Astrocyte (in vitro differentiated cells and primary cell): Measurements from ENCODE around the gene C2orf80. TPM values are rescaled to one million over a fixed set of nuclear protein-coding genes. Genes with fewer than 3 reads are reported as not detected.

Experiments used
- DNase-seq: peaks from one replicate; pipeline ENCODE4 v3.0.0-alpha.2; 2010; ENCODE audit warnings: low read depth
- FAIRE-seq: peaks from 2 replicates; lab custom pipeline; 2011; peaks lifted over from hg19 to GRCh38; lab: Jason Lieb, UNC
- H2AFZ ChIP-seq: 2 replicates; pipeline ENCODE4 v1.6.0; 2012; ENCODE audit warnings: low read depth, low read length, inconsistent platforms
- H3K27ac ChIP-seq: 2 replicates; pipeline ENCODE4 v1.5.1; 2011; ENCODE audit warnings: low read depth, low read length, inconsistent platforms
- H3K27me3 ChIP-seq: 2 replicates; pipeline ENCODE4 v1.6.0; 2011; ENCODE audit warnings: low read length, inconsistent platforms; ENCODE audit not compliant: insufficient read depth
- H3K36me3 ChIP-seq: 2 replicates; pipeline ENCODE4 v1.5.1; 2011; ENCODE audit warnings: low read length, inconsistent platforms; ENCODE audit not compliant: insufficient read depth
- H3K4me1 ChIP-seq: 2 replicates; pipeline ENCODE4 v1.5.1; 2011; ENCODE audit warnings: low read length, inconsistent platforms; ENCODE audit not compliant: insufficient read depth
- H3K4me2 ChIP-seq: 2 replicates; pipeline ENCODE4 v1.6.0; 2012; ENCODE audit warnings: low read length, inconsistent platforms
- H3K4me3 ChIP-seq: 2 replicates; pipeline ENCODE4 v1.5.1; 2011; ENCODE audit warnings: low read depth, mild to moderate bottlenecking, low read length, inconsistent platforms; ENCODE audit not compliant: insufficient read depth
- H3K79me2 ChIP-seq: 2 replicates; pipeline ENCODE4 v1.6.0; 2012; ENCODE audit warnings: mild to moderate bottlenecking, low read length, inconsistent platforms; ENCODE audit not compliant: insufficient read depth
- H3K9ac ChIP-seq: 2 replicates; pipeline ENCODE4 v1.6.0; 2012; ENCODE audit warnings: mild to moderate bottlenecking, low read length, inconsistent platforms
- H3K9me3 ChIP-seq: 2 replicates; pipeline ENCODE4 v1.5.1; 2012; ENCODE audit warnings: low read depth, mild to moderate bottlenecking, low read length, inconsistent platforms; ENCODE audit not compliant: insufficient read depth
- H4K20me1 ChIP-seq: 2 replicates; pipeline ENCODE4 v1.6.0; 2012; ENCODE audit warnings: low read length, inconsistent platforms; ENCODE audit not compliant: insufficient read depth
- H3K27ac Mint-ChIP-seq: one replicate; pipeline ENCODE4 v1.8.0; 2021; ENCODE audit warnings: mild to moderate bottlenecking, mixed read lengths; ENCODE audit not compliant: unreplicated experiment
- H3K27me3 Mint-ChIP-seq: one replicate; pipeline ENCODE4 v1.8.0; 2021; ENCODE audit warnings: low read depth, mixed read lengths; ENCODE audit not compliant: unreplicated experiment
- H3K36me3 Mint-ChIP-seq: one replicate; pipeline ENCODE4 v1.8.0; 2021; ENCODE audit warnings: low read depth, mixed read lengths; ENCODE audit not compliant: unreplicated experiment
- H3K4me1 Mint-ChIP-seq: one replicate; pipeline ENCODE4 v1.8.0; 2021; ENCODE audit warnings: low read depth, mixed read lengths; ENCODE audit not compliant: unreplicated experiment
- H3K4me3 Mint-ChIP-seq: one replicate; pipeline ENCODE4 v1.8.0; 2021; ENCODE audit warnings: mild to moderate bottlenecking, moderate library complexity, mixed read lengths; ENCODE audit not compliant: unreplicated experiment
- H3K9me3 Mint-ChIP-seq: one replicate; pipeline ENCODE4 v1.8.0; 2021; ENCODE audit warnings: mild to moderate bottlenecking, mixed read lengths; ENCODE audit not compliant: unreplicated experiment
- CTCF ChIP-seq: IDR thresholded peaks from 2 replicates; pipeline ENCODE4 v1.5.1; 2011; ENCODE audit warnings: low read depth, mild to moderate bottlenecking, inconsistent platforms, low read length, moderate library complexity; ENCODE audit not compliant: insufficient read depth
- EZH2 ChIP-seq: IDR thresholded peaks from 2 replicates; pipeline ENCODE4 v1.6.1; 2012; ENCODE audit warnings: mild to moderate bottlenecking, low read length, inconsistent platforms; ENCODE audit not compliant: insufficient read depth
- total RNA-seq: library from RNA; stranded (reverse); gene quantifications from 2 replicates; pipeline ENCODE4 v1.2.1, GENCODE V29; 2021

C2orf80 gene
- total RNA-seq, 1 donor from 2014 or later = not detected

- Histone ChIP-seq H3K9me3 (no peaks in the 10 kb centered on the region), H3K9ac (no peak overlapping the region), H3K4me1 (no peaks in the 10 kb centered on the region), H3K79me2 (no peaks in the 10 kb centered on the region), H3K27ac (no peak overlapping the region), H3K4me3 (no peak overlapping the region), H3K4me2 (no peak overlapping the region), H4K20me1 (no peaks in the 10 kb centered on the region), H3K27me3 (no peaks in the 10 kb centered on the region), H3K36me3 (no peaks in the 10 kb centered on the region), H2AFZ (no peak overlapping the region)
- FAIRE-seq = no peak
- no peaks in the 10 kb centered on the region for H3K4me1 Mint-ChIP-seq
- TF ChIP-seq EZH2 = no peak
- no peak for TF ChIP-seq CTCF
- H3K36me3 Mint-ChIP-seq = no peaks in the 10 kb centered on the region
- peaks cover 3% of the 10 kb centered on the region for H3K27me3 Mint-ChIP-seq
- H3K9me3 Mint-ChIP-seq = no peaks in the 10 kb centered on the region
- no peak overlapping the region for H3K27ac Mint-ChIP-seq
- DNase-seq = no peak
- H3K4me3 Mint-ChIP-seq = no peak overlapping the region
Measured at GRCh38 chr2:208208335-208209085, 18.7 kb upstream of the C2orf80 start.

GRCh38 chr2:208207769-208208168 is 17.9 kb upstream of the C2orf80 start:
- no peaks in the 10 kb centered on the region for H3K4me1 ChIP-seq
- no peak overlapping the region for H3K27ac ChIP-seq
- no peaks in the 10 kb centered on the region for H3K79me2 ChIP-seq
- no peak overlapping the region for H3K9ac ChIP-seq
- H3K36me3 ChIP-seq = no peaks in the 10 kb centered on the region
- no peak overlapping the region for H3K4me2 ChIP-seq
- no peaks in the 10 kb centered on the region for H4K20me1 ChIP-seq
- Mint-ChIP-seq H3K4me3 (no peak overlapping the region), H3K27ac (no peak overlapping the region), H3K4me1 (no peaks in the 10 kb centered on the region), H3K36me3 (no peaks in the 10 kb centered on the region), H3K27me3 (peaks cover 3% of the 10 kb centered on the region), H3K9me3 (no peaks in the 10 kb centered on the region)
- H3K9me3 ChIP-seq = no peaks in the 10 kb centered on the region
- TF ChIP-seq EZH2 (no peak), CTCF (no peak)
- FAIRE-seq (no peak), DNase-seq (no peak)
- H3K27me3 ChIP-seq = no peaks in the 10 kb centered on the region
- H3K4me3 ChIP-seq = no peak overlapping the region
- no peak overlapping the region for H2AFZ ChIP-seq

- Histone ChIP-seq H3K27me3 (no peaks in the 10 kb centered on the region), H2AFZ (no peak overlapping the region)
Measured at GRCh38 chr2:208204166-208204565, 14.3 kb upstream of the C2orf80 start.

More at GRCh38 chr2:208204166-208204565, 14.3 kb upstream of the C2orf80 start:
- Histone ChIP-seq H3K79me2 (no peaks in the 10 kb centered on the region), H3K9ac (no peak overlapping the region), H3K4me3 (no peak overlapping the region), H3K4me1 (no peaks in the 10 kb centered on the region), H4K20me1 (no peaks in the 10 kb centered on the region), H3K36me3 (no peaks in the 10 kb centered on the region), H3K4me2 (no peak overlapping the region), H3K9me3 (no peaks in the 10 kb centered on the region), H3K27ac (no peak overlapping the region)
- no peak overlapping the region for H3K4me3 Mint-ChIP-seq
- H3K36me3 Mint-ChIP-seq = no peaks in the 10 kb centered on the region
- no peaks in the 10 kb centered on the region for H3K9me3 Mint-ChIP-seq
- H3K27ac Mint-ChIP-seq = no peak overlapping the region
- no peaks in the 10 kb centered on the region for H3K4me1 Mint-ChIP-seq
- DNase-seq (no peak), FAIRE-seq (no peak)
- TF ChIP-seq EZH2 = no peak
- TF ChIP-seq CTCF = no peak
- H3K27me3 Mint-ChIP-seq = peaks cover 3% of the 10 kb centered on the region
